Tibial artery (tissue), 4 donors: ENCODE results near the gene CYP11A1.

ENCODE experiments used
- DNase-seq, 2 donors: peaks; one replicate each; pipeline ENCODE4 v3.0.0-alpha.2; 2019
- H3K27ac ChIP-seq, 2 donors: fragments of 200-600 bp; sonication (generic) in 1 of 2; 1 replicate in 1 of 2; 2 replicates in 1 of 2; pipeline ENCODE4 v1.5.1; 2018 to 2019; ENCODE audit warnings: mild to moderate bottlenecking in 1 of 2
- H3K27me3 ChIP-seq, 2 donors: fragments of 200-600 bp; sonication (generic) in 1 of 2; one replicate each; pipeline versions ENCODE4 v1.5.1 to v1.6.0; 2016 to 2019
- H3K36me3 ChIP-seq, 3 donors: fragments of 200-600 bp; sonication (generic) in 2 of 3; one replicate each; pipeline ENCODE4 v1.5.1; 2016 to 2019; ENCODE audit warnings: mild to moderate bottlenecking in 2 of 3
- H3K4me1 ChIP-seq, 4 donors: fragments of 200-600 bp; sonication (generic) in 2 of 4; 1 replicate in 3 of 4; 2 replicates in 1 of 4; pipeline ENCODE4 v1.5.1; 2016 to 2019
- H3K4me3 ChIP-seq, 2 donors: fragments of 200-600 bp; sonication (generic) in 1 of 2; 1 replicate in 1 of 2; 2 replicates in 1 of 2; pipeline ENCODE4 v1.5.1; 2018 to 2019; ENCODE audit warnings: mild to moderate bottlenecking in 2 of 2
- H3K9me3 ChIP-seq, 3 donors: fragments of 200-600 bp; sonication (generic) in 1 of 3; one replicate each; pipeline ENCODE4 v1.5.1; 2016 to 2019
- CTCF ChIP-seq, 2 experiments: fragments of 200-600 bp in 1 of 2; fragments of 450-650 bp in 1 of 2; IDR thresholded peaks; one replicate each; pipeline ENCODE4 v1.5.1; 2017 to 2019; ENCODE audit warnings: antibody characterized with exemption in 2 of 2, mild to moderate bottlenecking in 1 of 2, moderate library complexity in 1 of 2
- intact Hi-C: fragments of 100-400 bp; cut with DNase I; formaldehyde crosslinking; loops from one replicate; pipeline ENCODE4 v1.15.0; 2023; ENCODE audit warnings: low total_unique reads

Gene CYP11A1

DNA sequence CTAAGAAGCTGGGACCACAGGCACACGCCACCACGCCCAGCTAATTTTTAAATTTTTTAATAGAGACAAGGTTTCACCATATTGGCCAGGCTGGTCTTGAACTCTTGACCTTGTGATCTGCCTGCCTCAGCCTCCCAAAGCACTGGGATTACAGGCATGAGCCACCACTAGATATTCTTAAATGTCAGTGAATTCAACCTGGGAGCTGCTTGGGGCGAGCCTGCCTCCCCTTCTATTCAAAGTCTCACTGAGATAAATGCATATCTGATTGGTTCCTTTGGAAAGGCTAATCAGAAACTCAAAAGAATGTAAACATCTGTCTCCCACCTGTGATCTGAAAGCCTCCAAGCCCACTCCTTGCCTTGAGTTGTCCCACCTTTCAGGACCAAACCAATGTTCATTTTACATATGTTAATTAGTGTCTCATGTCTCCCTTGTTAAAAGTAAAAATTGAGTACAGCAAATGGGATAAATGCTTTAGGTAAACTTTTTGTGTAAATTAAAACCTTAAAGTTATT is 15.0 kb downstream of the CYP11A1 start:
- TF ChIP-seq CTCF (IDR thresholded peaks at IDR 0.05): no peak
- Histone ChIP-seq H3K9me3 (peaks cover 0 to 7% (median 0%) of the 10 kb centered on the region in 3 donors), H3K27ac (no peak overlapping the region), H3K27me3 (peaks cover 0 to 24% of the 10 kb centered on the region in 2 donors), H3K4me1 (no peaks in the 10 kb centered on the region), H3K4me3 (no peak overlapping the region), H3K36me3 (no peaks in the 10 kb centered on the region)
- intact Hi-C loops: no loop called here
- DNase-seq: no peak

GRCh38 chr15:74351670-74352069 is 15.8 kb downstream of the CYP11A1 start:
- H3K4me3 ChIP-seq: no peak overlapping the region
- H3K36me3 ChIP-seq: no peaks in the 10 kb centered on the region
- H3K27me3 ChIP-seq: peaks cover 0 to 24% of the 10 kb centered on the region in 2 donors
- H3K9me3 ChIP-seq: peaks cover 0 to 7% (median 0%) of the 10 kb centered on the region in 3 donors
- H3K27ac ChIP-seq: no peak overlapping the region
- intact Hi-C loops: no loop called here
- TF ChIP-seq CTCF (IDR thresholded peaks at IDR 0.05): no peak
- H3K4me1 ChIP-seq: no peaks in the 10 kb centered on the region
- DNase-seq: no peak

GRCh38 chr15:74350295-74351275 is 16.9 kb downstream of the CYP11A1 start:
- Histone ChIP-seq H3K9me3 (peaks cover 0 to 7% (median 0%) of the 10 kb centered on the region in 3 donors), H3K27ac (no peak overlapping the region), H3K27me3 (peaks cover 0 to 17% of the 10 kb centered on the region in 2 donors), H3K36me3 (no peaks in the 10 kb centered on the region), H3K4me1 (no peaks in the 10 kb centered on the region), H3K4me3 (no peak overlapping the region)
- no peak for TF ChIP-seq CTCF (IDR thresholded peaks at IDR 0.05)
- DNase-seq: no peak
- intact Hi-C loops: no loop called here

- no peak overlapping the region for H3K4me3 ChIP-seq
- no peak for TF ChIP-seq CTCF (IDR thresholded peaks at IDR 0.05)
- intact Hi-C loops: no loop called here
- H3K36me3 ChIP-seq: no peaks in the 10 kb centered on the region
- H3K27ac ChIP-seq: no peak overlapping the region
- H3K4me1 ChIP-seq: no peaks in the 10 kb centered on the region
- peaks cover 0 to 7% (median 0%) of the 10 kb centered on the region in 3 donors for H3K9me3 ChIP-seq
- peaks cover 0 to 15% of the 10 kb centered on the region in 2 donors for H3K27me3 ChIP-seq
- no peak for DNase-seq
Observed at GRCh38 chr15:74349241-74349778, 18.1 kb downstream of the CYP11A1 start.

DNA sequence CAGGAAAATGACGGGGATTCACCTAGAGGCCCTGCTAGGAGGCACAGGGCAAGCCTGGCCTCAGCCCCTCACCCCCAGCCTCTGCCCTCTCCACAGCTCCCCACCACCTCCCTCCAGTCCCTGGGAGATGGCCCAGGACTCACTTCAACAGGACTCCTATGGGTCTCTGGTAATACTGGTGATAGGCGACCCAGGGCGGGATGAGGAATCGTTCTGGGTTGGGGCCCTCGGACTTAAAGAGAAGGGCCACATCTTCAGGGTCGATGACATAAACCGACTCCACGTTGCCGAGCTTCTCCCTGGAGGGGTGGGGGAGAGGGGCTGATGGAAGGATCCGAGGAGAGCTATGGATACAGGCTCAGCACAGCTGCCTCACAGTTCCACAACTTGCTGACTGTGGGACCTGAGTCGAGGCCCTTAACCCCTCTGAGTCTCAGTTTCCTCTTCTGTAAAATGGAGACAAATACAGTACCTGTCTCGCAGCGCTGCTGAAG is 19.6 kb downstream of the CYP11A1 start:
- TF ChIP-seq CTCF (IDR thresholded peaks at IDR 0.05): no peak
- intact Hi-C loops: no loop called here
- H3K4me1 ChIP-seq: no peaks in the 10 kb centered on the region

More for the DNA sequence above, 19.6 kb downstream of the CYP11A1 start:
- Histone ChIP-seq H3K27me3 (peaks cover 0 to 24% of the 10 kb centered on the region in 2 donors), H3K36me3 (no peaks in the 10 kb centered on the region), H3K27ac (no peak overlapping the region), H3K4me3 (no peak overlapping the region), H3K9me3 (no peaks in the 10 kb centered on the region)
- no peak for DNase-seq
